Measurements from ENCODE around the gene DLGAP1. TPM values are rescaled to one million over a fixed set of nuclear protein-coding genes. Genes with fewer than 3 reads are reported as not detected.

Gene DLGAP1
- total and polyA plus RNA-seq, 10 donors = 0.11 to 6.0 (median 2.1) TPM

- Histone ChIP-seq H3K36me3 (no peaks in the 10 kb centered on the region), H3K27me3 (replicated peaks in 1 of 7) (no peaks in the 10 kb centered on the region), H3K4me1 (no peaks in the 10 kb centered on the region), H3K27ac (no peak overlapping the region), H3K9me3 (peaks cover 0 to 4% (median 0%) of the 10 kb centered on the region in 8 donors), H3K4me3 (no peak overlapping the region)
- WGBS, 5 donors = 75 to 92% (median 88%) methylated on average over 2 of the region's 2 CpGs
- TF ChIP-seq POLR2AphosphoS5 (IDR thresholded peaks at IDR 0.05) (no peak), POLR2A (IDR thresholded peaks at IDR 0.05) (no peak)
- TF ChIP-seq, protein P1, sequence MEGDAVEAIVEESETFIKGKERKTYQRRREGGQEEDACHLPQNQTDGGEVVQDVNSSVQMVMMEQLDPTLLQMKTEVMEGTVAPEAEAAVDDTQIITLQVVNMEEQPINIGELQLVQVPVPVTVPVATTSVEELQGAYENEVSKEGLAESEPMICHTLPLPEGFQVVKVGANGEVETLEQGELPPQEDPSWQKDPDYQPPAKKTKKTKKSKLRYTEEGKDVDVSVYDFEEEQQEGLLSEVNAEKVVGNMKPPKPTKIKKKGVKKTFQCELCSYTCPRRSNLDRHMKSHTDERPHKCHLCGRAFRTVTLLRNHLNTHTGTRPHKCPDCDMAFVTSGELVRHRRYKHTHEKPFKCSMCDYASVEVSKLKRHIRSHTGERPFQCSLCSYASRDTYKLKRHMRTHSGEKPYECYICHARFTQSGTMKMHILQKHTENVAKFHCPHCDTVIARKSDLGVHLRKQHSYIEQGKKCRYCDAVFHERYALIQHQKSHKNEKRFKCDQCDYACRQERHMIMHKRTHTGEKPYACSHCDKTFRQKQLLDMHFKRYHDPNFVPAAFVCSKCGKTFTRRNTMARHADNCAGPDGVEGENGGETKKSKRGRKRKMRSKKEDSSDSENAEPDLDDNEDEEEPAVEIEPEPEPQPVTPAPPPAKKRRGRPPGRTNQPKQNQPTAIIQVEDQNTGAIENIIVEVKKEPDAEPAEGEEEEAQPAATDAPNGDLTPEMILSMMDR (IDR thresholded peaks at IDR 0.05 in 8 of 11, conservative IDR thresholded peaks at IDR 0.05 in 3 of 11) = no peak
- intact Hi-C loops (cut with DNase I; ENCODE audit: low total_unique reads) = no loop called here
- no peak for DNase-seq
These were observed 603.9 kb downstream of the DLGAP1 start for GRCh38 chr18:3851159-3851558.

GRCh38 chr18:3848316-3848715, 606.8 kb downstream of the DLGAP1 start:
- TF ChIP-seq, protein P1 (IDR thresholded peaks at IDR 0.05 in 8 of 11, conservative IDR thresholded peaks at IDR 0.05 in 3 of 11) = no peak
- intact Hi-C loops (cut with DNase I; ENCODE audit: low total_unique reads) = no loop called here
- DNase-seq = no peak
- Histone ChIP-seq H3K27me3 (replicated peaks in 1 of 7) (no peaks in the 10 kb centered on the region), H3K4me3 (no peak overlapping the region), H3K4me1 (no peaks in the 10 kb centered on the region), H3K36me3 (no peaks in the 10 kb centered on the region), H3K9me3 (no peaks in the 10 kb centered on the region), H3K27ac (no peak overlapping the region)
- WGBS, 5 donors = 75 to 89% (median 87%) methylated on average over 3 of the region's 3 CpGs

- TF ChIP-seq POLR2A (IDR thresholded peaks at IDR 0.05) = no peak
- intact Hi-C loops (cut with DNase I; ENCODE audit: low total_unique reads) = no loop called here
- Histone ChIP-seq H3K36me3 (no peaks in the 10 kb centered on the region), H3K9me3 (no peaks in the 10 kb centered on the region), H3K4me3 (no peak overlapping the region), H3K27ac (no peak overlapping the region), H3K27me3 (replicated peaks in 1 of 7) (no peaks in the 10 kb centered on the region), H3K4me1 (no peaks in the 10 kb centered on the region)
- WGBS, 5 donors = 80 to 88% (median 85%) methylated on average over 2 of the region's 2 CpGs
- DNase-seq = no peak
These were observed 609.9 kb downstream of the DLGAP1 start for GRCh38 chr18:3845161-3845560.

DNA sequence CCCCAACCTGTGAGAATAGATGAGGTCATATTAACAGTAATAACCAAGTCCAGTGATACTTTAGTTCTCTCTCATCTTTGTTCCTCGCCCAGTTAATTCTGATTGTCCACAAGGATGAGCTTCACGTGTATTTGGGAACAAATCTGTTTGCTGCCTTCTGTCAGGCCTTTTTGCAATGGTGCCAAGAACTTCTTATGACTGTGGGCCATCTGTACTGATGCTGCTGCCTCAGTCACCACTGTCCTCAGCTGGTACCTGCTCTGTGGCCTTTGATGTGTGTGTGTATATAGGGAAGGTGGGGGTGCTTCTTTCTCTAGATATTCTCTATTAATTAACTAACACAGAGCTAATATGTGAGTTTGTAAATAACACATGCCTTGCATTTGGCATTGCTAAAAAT, 612.3 kb downstream of the DLGAP1 start:
- Histone ChIP-seq H3K27ac (no peak overlapping the region), H3K36me3 (no peaks in the 10 kb centered on the region), H3K9me3 (no peaks in the 10 kb centered on the region), H3K4me1 (no peaks in the 10 kb centered on the region), H3K27me3 (replicated peaks in 1 of 7) (no peaks in the 10 kb centered on the region), H3K4me3 (no peak overlapping the region)
- intact Hi-C loops (cut with DNase I; ENCODE audit: low total_unique reads) = no loop called here
- DNase-seq = no peak
- TF ChIP-seq, protein P1 (IDR thresholded peaks at IDR 0.05 in 8 of 11, conservative IDR thresholded peaks at IDR 0.05 in 3 of 11) = no peak
- TF ChIP-seq POLR2A (IDR thresholded peaks at IDR 0.05) = no peak
- no peak for TF ChIP-seq POLR2AphosphoS5 (IDR thresholded peaks at IDR 0.05)
- WGBS, 5 donors = 69 to 85% (median 84%) methylated on average over 2 of the region's 2 CpGs

- no peak overlapping the region for H3K4me3 ChIP-seq
- H3K36me3 ChIP-seq = no peaks in the 10 kb centered on the region
- H3K4me1 ChIP-seq = no peaks in the 10 kb centered on the region
- no peaks in the 10 kb centered on the region for H3K9me3 ChIP-seq
- H3K27ac ChIP-seq = no peak overlapping the region
- WGBS, 5 donors = 87 to 94% (median 88%) methylated on average over 3 of the region's 3 CpGs
- TF ChIP-seq, protein P1 (IDR thresholded peaks at IDR 0.05 in 8 of 11, conservative IDR thresholded peaks at IDR 0.05 in 3 of 11) = no peak
- TF ChIP-seq POLR2AphosphoS5 (IDR thresholded peaks at IDR 0.05) (no peak), POLR2A (IDR thresholded peaks at IDR 0.05) (no peak)
- no peaks in the 10 kb centered on the region for H3K27me3 ChIP-seq (replicated peaks in 1 of 7)
- intact Hi-C loops (cut with DNase I; ENCODE audit: low total_unique reads) = no loop called here
- DNase-seq = no peak
These were observed 614.3 kb downstream of the DLGAP1 start for GRCh38 chr18:3840766-3841165.

All from spleen (tissue), 11 donors.